ENCODE measurements around the gene MAPKAPK3.

- TF ChIP-seq CTCF (IDR thresholded peaks at IDR 0.05), result no peak
- no peak for TF ChIP-seq POLR2A (IDR thresholded peaks at IDR 0.05)
These were observed 41.5 kb downstream of the MAPKAPK3 start for GRCh38 chr3:50658416-50658815.
